Motor neuron (in vitro differentiated cells): Measurements from ENCODE around the gene SPAG5. TPM values are rescaled to one million over a fixed set of nuclear protein-coding genes. Genes with fewer than 3 reads are reported as not detected.

Experiments used
- ATAC-seq, 8 experiments: fragments of 200-7000 bp; cut with Tn5 transposase; replicated peaks in 6 of 8; 2 replicates each; pipeline ENCODE4 v1.8.0; 2021; ENCODE audit warnings: mild to moderate bottlenecking in 8 of 8, moderate library complexity in 8 of 8
- H3K27ac ChIP-seq, 2 donors: fragments of 250-450 bp; sonication (Bioruptor Pico); 2 replicates each; pipeline ENCODE4 v1.9.0; 2021; ENCODE audit warnings: antibody characterized with exemption in 2 of 2, mild to moderate bottlenecking in 2 of 2, moderate library complexity in 1 of 2
- H3K4me1 ChIP-seq, 2 donors: fragments of 250-450 bp; sonication (Bioruptor Pico); replicated peaks in 1 of 2; 2 replicates each; pipeline ENCODE4 v1.6.1; 2021; ENCODE audit warnings: antibody characterized with exemption in 2 of 2, mild to moderate bottlenecking in 2 of 2, moderate library complexity in 1 of 2
- H3K4me3 ChIP-seq, 5 donors: fragments of 250-450 bp; sonication (Bioruptor Pico); 2 replicates each; pipeline ENCODE4 v1.9.0; 2021; ENCODE audit warnings: antibody characterized with exemption in 5 of 5, mild to moderate bottlenecking in 5 of 5, moderate library complexity in 4 of 5
- WGBS, 10 experiments: fragments of 450-650 bp; shearing (Covaris generic); methylation state at CpG; one replicate each; pipeline ENCODE4 v1.0.0; 2022; 5-methylcytosine and 5-hydroxymethylcytosine counted together
- in situ Hi-C, 9 experiments: fragments of 400-800 bp; cut with MboI; loops; one replicate each; pipeline ENCODE4 v1.15.0; 2021; ENCODE audit warnings: low sequenced_read_pairs in 9 of 9, low pct_unique_long_range_greater_than_20kb in 2 of 9; ENCODE audit not compliant: unreplicated experiment in 9 of 9
- total RNA-seq, 8 experiments: library from RNA; unstranded; fragments of 300-600 nt; gene quantifications; 2 replicates each; pipeline versions ENCODE4 v1.2.3 to v1.2.4, GENCODE V29; 2022

The SPAG5 gene
- total RNA-seq, 8 experiments from 2014 or later, result 2.3 to 65.8 (median 9.8) TPM

DNA sequence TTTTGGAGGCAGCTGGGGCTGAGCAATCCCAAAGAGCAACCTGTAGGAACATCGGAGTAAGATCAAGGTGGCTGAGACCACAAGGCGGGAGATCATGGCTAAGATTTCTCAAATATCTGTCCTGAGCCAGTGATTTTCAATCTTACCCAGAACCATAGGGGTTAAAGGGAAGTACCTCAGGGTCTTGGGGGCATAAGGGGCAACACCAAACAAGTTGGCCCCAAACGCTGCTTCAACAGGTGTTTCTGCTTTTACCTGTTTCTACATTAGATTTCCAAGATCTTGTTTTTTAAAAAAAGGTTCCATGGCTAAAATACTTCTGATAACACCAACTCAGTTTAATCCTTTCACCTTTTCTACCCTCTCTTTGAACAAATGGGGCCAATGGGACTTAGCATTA, 43.8 kb downstream of the SPAG5 start:
- peaks cover 13 to 20% of the 10 kb centered on the region in 2 donors for H3K4me1 ChIP-seq
- WGBS, 10 experiments, result 80 to 100% (median 93%) methylated on average over 1 to 3 of the region's 3 CpGs; no CpG with 5 or more reads in 3 of the 10 experiments
- ATAC-seq, result no peak
- H3K27ac ChIP-seq, result no peak overlapping the region
- no peak overlapping the region for H3K4me3 ChIP-seq
- in situ Hi-C loops, result no loop called here

DNA sequence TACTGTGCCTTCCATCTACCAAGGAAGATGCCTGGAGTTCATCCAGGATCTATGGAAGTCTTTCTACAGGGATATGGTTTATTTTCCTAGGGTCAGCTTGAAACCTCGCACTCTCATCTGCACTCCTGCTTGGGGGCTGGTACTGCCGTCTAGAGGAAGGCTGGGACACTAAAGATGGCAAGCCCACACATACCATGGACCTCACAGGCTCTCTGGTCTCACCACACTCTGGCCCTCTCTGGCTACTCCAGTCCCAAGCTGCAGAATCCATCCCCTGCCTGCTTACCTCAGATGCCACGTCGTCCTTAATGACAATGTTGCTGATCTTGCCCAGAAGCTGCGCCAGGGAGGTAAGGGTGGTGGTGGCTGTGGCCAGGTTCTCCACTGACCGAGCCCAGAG, 44.3 kb downstream of the SPAG5 start:
- in situ Hi-C loops, result no loop called here
- H3K4me3 ChIP-seq, result no peak overlapping the region
- peaks cover 13 to 25% of the 10 kb centered on the region in 2 donors for H3K4me1 ChIP-seq
- ATAC-seq, result no peak
- H3K27ac ChIP-seq, result no peak overlapping the region
- WGBS, 10 experiments, result 60 to 100% (median 87%) methylated on average over 1 to 2 of the region's 6 CpGs; no CpG with 5 or more reads in 4 of the 10 experiments

DNA sequence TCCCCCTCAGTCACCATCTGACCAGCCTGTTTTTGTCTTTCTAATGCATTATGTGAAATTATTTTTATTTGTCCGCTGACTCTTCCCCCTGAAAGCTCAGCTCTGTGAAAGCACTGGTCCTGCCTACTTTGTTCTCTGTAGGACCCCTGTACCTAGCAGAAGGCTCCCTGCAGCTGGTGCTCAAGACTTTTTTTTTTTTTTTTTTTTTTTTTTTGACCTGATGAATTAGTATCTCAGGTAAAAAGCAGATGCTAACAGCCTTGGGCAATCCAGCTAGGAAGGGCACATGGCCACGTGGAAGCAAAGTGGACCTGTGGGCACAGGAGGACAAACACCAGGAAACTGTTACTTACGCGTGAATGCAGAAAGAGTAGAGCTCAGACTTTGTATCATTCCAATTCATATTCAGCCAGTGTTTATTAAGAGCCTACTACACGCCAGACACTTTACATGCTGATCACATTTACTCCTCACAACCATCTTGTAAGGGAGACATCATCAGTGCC, 45.8 kb downstream of the SPAG5 start:
- in situ Hi-C loops, result no loop called here
- H3K27ac ChIP-seq, result no peak overlapping the region
- WGBS, 10 experiments, result 50 to 100% (median 74%) methylated on average over 1 to 5 of the region's 5 CpGs
- H3K4me1 ChIP-seq, result peaks cover 13 to 26% of the 10 kb centered on the region in 2 donors
- no peak for ATAC-seq
- H3K4me3 ChIP-seq, result peak overlapping the region; percentile 61 to 99 (median 85)

DNA sequence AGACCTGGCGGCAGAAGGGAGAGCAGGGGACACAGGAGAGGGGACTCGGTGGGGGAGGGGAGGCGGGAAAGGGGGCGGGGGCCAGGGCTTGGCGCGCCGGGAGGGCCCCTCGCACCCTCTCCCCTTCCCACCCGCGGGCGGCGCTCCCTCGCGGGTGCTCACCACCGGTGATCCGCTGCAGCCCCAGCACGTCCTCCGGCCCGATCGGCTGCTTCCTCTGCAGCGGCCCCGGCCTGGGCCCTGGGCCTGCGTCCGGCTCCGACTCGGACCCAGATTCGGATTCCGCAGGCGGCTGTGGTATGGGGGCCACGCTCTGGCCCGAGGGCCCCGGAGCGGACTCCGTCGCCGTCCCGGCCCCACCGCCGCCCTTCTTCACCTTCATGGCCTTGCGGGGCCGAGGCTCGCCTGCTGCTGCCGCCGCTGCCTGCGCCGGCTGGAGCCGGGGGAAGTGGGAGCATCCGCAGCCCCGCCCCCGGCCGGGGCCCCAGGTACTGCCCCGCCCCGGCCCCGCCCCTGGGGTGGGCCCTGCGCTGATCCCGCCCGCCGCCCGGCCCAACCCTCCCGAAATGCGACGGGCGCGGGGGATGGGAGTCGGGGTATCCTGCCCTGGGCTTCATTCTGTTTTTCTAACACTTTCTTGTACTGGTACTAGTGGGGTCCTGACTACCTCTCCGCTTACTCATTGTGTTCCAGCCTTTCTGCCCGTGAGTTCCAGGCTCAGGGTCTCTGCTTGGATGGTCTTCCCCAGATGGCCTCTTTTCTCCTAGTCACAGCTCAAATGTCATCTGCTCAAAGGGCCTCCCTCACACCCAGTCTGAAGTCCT, 46.4 kb downstream of the SPAG5 start, which contains the start of gene UNC119:
TSS of gene UNC119 (minus strand) at position 449 of the 824 bp plus-strand sequence. CDS start at position 382, 67 bp downstream.
- in situ Hi-C loops, result no loop called here
- peak within 1 kb of the TSS; percentile 61 to 99 (median 85) for H3K4me3 ChIP-seq
- 0% methylated on average over 1 to 2 of the region's 67 CpGs; no CpG with 5 or more reads in 8 of the 10 experiments for WGBS, 10 experiments
- peak; percentile 81 to 94 (median 90) for ATAC-seq
- H3K4me1 ChIP-seq, result peaks cover 13 to 26% of the 10 kb centered on the region in 2 donors
- peak within 1 kb of the TSS; percentile 66 to 87 for H3K27ac ChIP-seq

DNA sequence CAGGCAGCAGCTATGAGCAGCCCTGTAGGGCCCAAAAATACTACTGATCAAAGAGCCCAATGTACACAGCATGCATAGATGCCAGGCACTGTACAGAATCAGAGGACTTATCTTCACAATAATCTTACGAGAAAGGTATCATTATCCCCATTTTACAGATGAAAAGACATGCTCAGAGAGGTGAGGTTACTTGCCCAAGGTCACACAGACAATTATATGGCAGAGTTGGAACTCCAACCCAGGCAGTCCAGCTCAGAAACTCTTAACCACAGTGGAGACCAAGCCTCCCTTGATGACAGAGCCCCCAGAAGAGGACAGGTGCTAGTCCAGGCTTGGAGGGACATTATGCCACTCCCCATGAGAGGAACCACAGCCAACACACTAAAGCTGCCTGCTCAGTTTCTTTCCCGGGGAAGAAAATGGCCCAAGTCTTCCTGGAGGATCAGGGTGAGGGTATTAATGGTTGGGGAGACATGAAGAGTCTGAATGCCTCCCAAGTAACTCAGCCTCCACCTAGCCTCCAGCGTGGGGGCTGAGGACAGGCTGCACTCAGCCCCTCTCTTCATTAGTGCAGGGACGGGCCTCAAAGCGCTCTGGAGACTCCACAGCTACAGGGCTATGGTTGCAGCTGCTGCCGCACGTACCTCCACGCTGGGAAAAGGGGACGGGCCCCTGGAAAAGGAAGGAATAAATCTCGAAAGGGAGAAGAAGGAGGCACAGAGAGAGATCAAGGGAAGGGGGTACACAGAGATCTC, 47.2 kb downstream of the SPAG5 start:
- peak overlapping the region; percentile 66 to 87 for H3K27ac ChIP-seq
- H3K4me1 ChIP-seq, result peaks cover 13 to 26% of the 10 kb centered on the region in 2 donors
- peak overlapping the region; percentile 61 to 99 (median 85) for H3K4me3 ChIP-seq
- peak; percentile 6 to 38 (median 28) for ATAC-seq
- in situ Hi-C loops, result no loop called here
- 0 to 100% (median 29%) methylated on average over 1 to 7 of the region's 10 CpGs; no CpG with 5 or more reads in 4 of the 10 experiments for WGBS, 10 experiments

DNA sequence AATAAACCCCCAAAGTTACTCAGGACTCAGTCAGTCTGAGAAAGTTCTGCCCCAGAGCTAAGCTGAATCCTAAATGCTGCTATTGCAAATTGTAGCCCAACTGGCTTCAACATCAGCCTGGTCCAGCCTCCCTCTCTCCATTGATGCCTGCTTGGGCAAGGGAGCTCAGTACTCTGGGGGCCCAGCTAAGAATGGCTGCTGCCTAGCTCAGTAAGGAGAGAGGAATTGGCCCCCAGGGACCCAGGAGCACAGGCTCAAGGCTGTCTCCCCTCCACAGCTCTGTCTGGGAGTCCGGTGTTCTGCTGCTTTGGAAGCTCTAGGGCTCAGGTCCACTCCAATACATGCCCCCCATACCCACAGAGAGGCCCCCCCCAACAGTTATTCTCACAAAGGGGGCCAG, 48.0 kb downstream of the SPAG5 start:
- Histone ChIP-seq H3K4me1 (peaks cover 14 to 26% of the 10 kb centered on the region in 2 donors), H3K27ac (no peak overlapping the region), H3K4me3 (no peak overlapping the region)
- in situ Hi-C loops, result no loop called here
- ATAC-seq, result no peak
- WGBS, 10 experiments, result 80% methylated on average over 1 of the region's 1 CpG; no CpG with 5 or more reads in 9 of the 10 experiments

DNA sequence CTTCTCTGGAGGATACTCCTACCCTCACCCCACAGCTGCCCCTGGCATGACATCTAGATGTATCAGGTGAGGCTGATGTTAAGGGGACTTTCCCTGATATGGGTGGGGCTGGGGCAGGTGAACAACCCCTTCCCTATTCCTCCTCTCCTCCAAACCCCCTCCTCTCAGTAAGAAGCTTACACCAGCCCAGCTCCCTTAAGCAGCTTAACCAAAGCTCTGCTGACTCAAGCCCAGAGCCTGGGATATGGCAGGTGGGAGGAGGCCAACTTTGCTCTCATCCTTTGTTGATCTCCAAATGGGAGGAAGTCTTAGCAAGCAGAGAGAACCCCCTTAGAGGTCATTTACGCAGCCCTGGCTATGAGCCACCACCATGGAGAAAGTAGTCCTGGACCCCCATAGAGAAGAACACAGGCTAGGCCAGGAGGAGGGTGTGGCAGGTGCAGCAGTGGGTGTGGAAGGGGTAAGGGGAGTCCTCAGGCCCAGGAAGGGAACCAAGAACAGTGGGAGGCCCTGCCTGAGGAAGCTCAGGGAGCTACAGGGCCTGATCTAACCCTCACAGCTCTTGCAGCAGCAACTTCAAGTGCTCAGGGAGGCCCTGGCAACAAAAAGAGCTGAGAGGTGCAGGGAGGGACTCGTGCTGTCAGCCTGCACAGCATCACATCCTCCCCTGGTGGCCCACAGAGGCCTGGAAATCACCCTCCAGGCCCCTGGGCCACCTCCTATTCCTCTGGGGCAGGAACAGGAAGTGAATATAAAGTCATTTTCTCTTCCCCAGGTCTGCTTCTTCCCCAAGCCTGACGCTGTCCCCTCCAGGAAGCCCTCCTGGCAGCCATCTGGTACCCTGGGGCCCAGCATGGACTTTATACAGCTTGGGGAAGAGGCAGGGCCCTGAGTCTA, 49.3 kb downstream of the SPAG5 start:
- in situ Hi-C loops, result loop anchor here in 1 of 9 experiments (10.0 kb wide), 1 partner anchor 55 kb away; no protein-coding TSS in a partner anchor
- ATAC-seq, result no peak
- peaks cover 15 to 26% of the 10 kb centered on the region in 2 donors for H3K4me1 ChIP-seq
- WGBS, 10 experiments, result 40 to 100% (median 83%) methylated on average over 1 to 2 of the region's 3 CpGs; no CpG with 5 or more reads in 3 of the 10 experiments
- no peak overlapping the region for H3K4me3 ChIP-seq
- no peak overlapping the region for H3K27ac ChIP-seq

DNA sequence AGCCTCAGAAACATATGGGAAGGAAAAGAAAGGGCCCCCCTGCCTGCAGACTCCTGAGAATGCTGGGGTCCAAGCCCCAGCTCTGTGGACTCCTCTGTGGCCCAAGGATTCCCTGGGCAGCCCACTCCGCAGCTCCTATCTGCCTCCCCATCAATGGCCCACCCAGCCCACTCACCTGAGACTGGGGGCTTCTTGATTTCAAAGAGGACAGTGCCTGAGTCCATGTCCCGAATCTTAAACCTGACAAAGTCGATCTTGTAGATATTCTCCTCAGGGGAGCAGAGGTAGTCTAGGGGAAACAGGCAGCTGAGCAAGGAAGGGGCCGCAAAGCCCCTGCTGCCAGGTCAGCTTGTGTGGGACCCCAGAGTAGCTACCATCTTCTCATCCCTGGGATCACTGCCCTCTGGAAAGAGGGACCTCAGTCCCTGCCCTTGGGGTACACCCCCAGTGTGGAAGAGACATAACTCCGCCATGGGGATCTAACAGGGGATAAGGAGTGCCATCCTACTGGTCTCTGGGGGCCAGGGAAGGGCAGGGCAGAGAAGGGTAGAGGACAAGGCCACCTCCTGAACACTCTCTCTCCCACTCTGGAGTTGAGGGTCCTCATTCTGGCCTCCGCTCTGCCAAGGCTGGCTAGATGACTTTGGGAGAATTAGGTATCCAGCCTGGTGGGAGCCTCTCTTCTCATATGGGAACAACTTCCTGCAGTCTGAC, 50.3 kb downstream of the SPAG5 start:
- 50 to 100% (median 100%) methylated on average over 2 of the region's 6 CpGs; no CpG with 5 or more reads in 7 of the 10 experiments for WGBS, 10 experiments
- in situ Hi-C loops, result loop anchor here in 1 of 9 experiments (10.0 kb wide), 1 partner anchor 54 kb away; no protein-coding TSS in a partner anchor
- ATAC-seq, result no peak
- Histone ChIP-seq H3K4me3 (no peak overlapping the region), H3K4me1 (peaks cover 15 to 26% of the 10 kb centered on the region in 2 donors), H3K27ac (no peak overlapping the region)

DNA sequence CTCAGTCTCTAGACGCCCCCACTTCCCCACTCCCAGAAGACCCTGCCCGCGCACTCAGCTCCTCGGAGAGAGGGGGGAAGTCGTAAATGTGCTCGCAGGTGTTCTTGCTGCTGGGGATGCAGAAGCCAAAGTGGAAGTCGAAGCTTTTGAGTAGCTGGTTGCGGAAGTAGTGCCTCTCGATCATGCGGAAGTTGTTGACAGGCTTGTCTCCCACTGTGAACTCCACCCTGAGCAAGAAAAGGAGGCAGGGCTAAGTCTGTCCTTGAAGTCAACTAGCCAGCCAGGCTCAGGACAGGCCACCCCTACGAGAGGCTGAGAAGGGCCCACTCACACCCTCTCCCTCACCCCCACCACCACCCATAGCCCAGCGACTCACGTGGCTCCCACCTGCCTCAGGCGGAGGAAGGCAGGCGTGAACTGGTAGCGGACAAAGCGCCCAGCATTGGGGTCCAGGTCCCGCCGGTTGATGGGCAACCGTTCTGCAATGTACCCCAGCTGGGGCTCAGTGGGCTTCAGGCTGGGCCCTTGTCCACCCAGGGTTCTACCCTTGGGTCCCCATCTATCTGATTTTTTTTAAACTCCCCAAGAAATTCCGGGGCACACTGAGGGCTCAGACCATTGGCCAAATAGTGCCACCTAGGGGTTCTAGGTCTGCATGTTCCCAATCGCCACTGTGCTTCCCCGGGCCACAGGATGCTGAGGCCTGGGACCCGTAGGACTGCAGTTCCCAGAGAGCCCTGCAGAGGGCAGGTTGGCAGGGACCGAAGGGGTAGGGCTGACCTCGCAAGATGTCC, 51.0 kb downstream of the SPAG5 start:
- 26 to 100% (median 93%) methylated on average over 3 to 7 of the region's 26 CpGs; no CpG with 5 or more reads in 4 of the 10 experiments for WGBS, 10 experiments
- Histone ChIP-seq H3K4me1 (peaks cover 15 to 23% of the 10 kb centered on the region in 2 donors), H3K4me3 (no peak overlapping the region), H3K27ac (no peak overlapping the region)
- ATAC-seq, result peak in 4 of 8 experiments; percentile 19 to 68 (median 57)
- in situ Hi-C loops, result loop anchor here in 1 of 9 experiments (10.0 kb wide), 1 partner anchor 53 kb away; no protein-coding TSS in a partner anchor

DNA sequence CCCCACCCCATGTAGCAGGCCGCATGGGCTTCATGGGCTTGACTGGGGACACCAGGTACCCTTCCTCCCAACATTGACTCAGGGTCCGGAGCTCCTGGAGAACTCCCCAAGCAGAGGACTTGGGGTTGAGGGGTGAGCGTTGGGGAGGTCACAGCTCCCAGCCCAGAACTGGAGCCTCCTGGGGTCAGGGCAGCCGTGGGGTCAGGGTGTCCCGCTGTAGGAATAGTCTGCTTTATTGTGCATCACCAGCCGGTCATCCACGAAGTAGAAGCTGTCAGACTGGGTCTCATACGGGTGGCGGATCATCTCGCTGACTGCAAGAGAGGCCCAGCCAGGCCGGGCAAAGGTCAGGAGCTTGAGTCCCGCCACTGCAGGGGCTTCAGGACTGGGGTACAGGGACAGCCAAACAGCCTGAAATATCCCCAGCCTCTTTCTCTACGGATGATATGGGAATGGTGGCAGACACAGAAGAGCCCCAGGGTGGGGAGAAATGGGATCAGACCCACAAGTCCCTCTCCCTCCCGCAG, 51.7 kb downstream of the SPAG5 start:
- peaks cover 15 to 22% of the 10 kb centered on the region in 2 donors for H3K4me1 ChIP-seq
- no peak overlapping the region for H3K27ac ChIP-seq
- no peak for ATAC-seq
- no peak overlapping the region for H3K4me3 ChIP-seq
- 64 to 100% (median 100%) methylated on average over 1 to 6 of the region's 14 CpGs; no CpG with 5 or more reads in 7 of the 10 experiments for WGBS, 10 experiments
- in situ Hi-C loops, result loop anchor here in 1 of 9 experiments (10.0 kb wide), 1 partner anchor 52 kb away; no protein-coding TSS in a partner anchor
